ENCODE results near the gene SLC24A1. TPM values are rescaled to one million over a fixed set of nuclear protein-coding genes. Genes with fewer than 3 reads are reported as not detected.
A peak's percentile ranks its signal among the peaks of the same experiment; 100 is the strongest.

SLC24A1 gene
- total and polyA plus RNA-seq, 10 of the 15 experiments (the other 5 are each of a cell fraction or from before 2014, with no cell fraction given) = 1.4 to 5.8 (median 3.3) TPM

- peak; percentile 66; the same call in 1 of the 2 replicates for TF ChIP-seq MLLT1 (IDR thresholded peaks at IDR 0.05)
- no peak for TF ChIP-seq KDM1A (IDR thresholded peaks at IDR 0.05; ENCODE audit: borderline replicate concordance)
- peak; percentile 99 for TF ChIP-seq NFXL1 (IDR thresholded peaks at IDR 0.05; ENCODE audit: borderline replicate concordance)
- TF ChIP-seq HDAC6 (IDR thresholded peaks at IDR 0.05; ENCODE audit: unreplicated experiment) = no peak
- TF ChIP-seq RUNX3 (IDR thresholded peaks at IDR 0.05; ENCODE audit: low read length) = peak; percentile 97
- no peak for TF ChIP-seq POLR2A (IDR thresholded peaks at IDR 0.05; ENCODE audit: low read depth, low read length)
- TF ChIP-seq MXI1 (IDR thresholded peaks at IDR 0.05; ENCODE audit: low read depth, low read length) = no peak
- no peak for TF ChIP-seq IRF3 (IDR thresholded peaks at IDR 0.05)
- no peak for TF ChIP-seq NR2F1 (conservative IDR thresholded peaks at IDR 0.05)
- no peak for TF ChIP-seq E2F8 (IDR thresholded peaks at IDR 0.05; ENCODE audit: low read depth, partially characterized antibody)
- no peak for TF ChIP-seq GATAD2B (conservative IDR thresholded peaks at IDR 0.05; ENCODE audit: low read depth)
- no peak for TF ChIP-seq IRF4 (IDR thresholded peaks at IDR 0.05; ENCODE audit: low read depth, low read length)
- TF ChIP-seq MAX (IDR thresholded peaks at IDR 0.05; ENCODE audit: low read depth, low read length) = no peak
- no peak for TF ChIP-seq CBX5 (IDR thresholded peaks at IDR 0.05; ENCODE audit: low read depth)
- TF ChIP-seq JUND (IDR thresholded peaks at IDR 0.05; ENCODE audit: low read depth, low read length) = no peak
- no peak for TF ChIP-seq SREBF2 (IDR thresholded peaks at IDR 0.05; ENCODE audit: low read length)
- TF ChIP-seq EZH2 (IDR thresholded peaks at IDR 0.05; ENCODE audit: borderline replicate concordance, control insufficient read depth, low read depth, low read length) = no peak
- TF ChIP-seq HDGF (IDR thresholded peaks at IDR 0.05) = peak; percentile 27; the same call in 1 of the 2 replicates
- no peak for TF ChIP-seq KAT2A (conservative IDR thresholded peaks at IDR 0.05; ENCODE audit: control insufficient read depth, low read depth, low read length)
- no peak for TF ChIP-seq ELK1 (IDR thresholded peaks at IDR 0.05; ENCODE audit: low read depth, low read length)
- TF ChIP-seq KLF5 (IDR thresholded peaks at IDR 0.05; ENCODE audit: partially characterized antibody) = no peak
- no peak for TF ChIP-seq BRCA1 (IDR thresholded peaks at IDR 0.05; ENCODE audit: low read depth, low read length)
- TF ChIP-seq BHLHE40 (IDR thresholded peaks at IDR 0.05; ENCODE audit: borderline replicate concordance in 1 of 2, low read depth in 2 of 2, low read length in 1 of 2) = no peak
- TF ChIP-seq E2F4 (IDR thresholded peaks at IDR 0.05; ENCODE audit: low read depth, low read length) = no peak
- no peak for TF ChIP-seq WRNIP1 (IDR thresholded peaks at IDR 0.05; ENCODE audit: borderline replicate concordance, low read depth, low read length)
These were observed 16.9 kb downstream of the SLC24A1 start (continued) for GRCh38 chr15:65638681-65639089.
